ENCODE data around the gene DUSP8. TPM values are rescaled to one million over a fixed set of nuclear protein-coding genes. Genes with fewer than 3 reads are reported as not detected.

The DUSP8 gene
- total RNA-seq, 1 experiment from 2014 or later = 7.7 TPM

DNA sequence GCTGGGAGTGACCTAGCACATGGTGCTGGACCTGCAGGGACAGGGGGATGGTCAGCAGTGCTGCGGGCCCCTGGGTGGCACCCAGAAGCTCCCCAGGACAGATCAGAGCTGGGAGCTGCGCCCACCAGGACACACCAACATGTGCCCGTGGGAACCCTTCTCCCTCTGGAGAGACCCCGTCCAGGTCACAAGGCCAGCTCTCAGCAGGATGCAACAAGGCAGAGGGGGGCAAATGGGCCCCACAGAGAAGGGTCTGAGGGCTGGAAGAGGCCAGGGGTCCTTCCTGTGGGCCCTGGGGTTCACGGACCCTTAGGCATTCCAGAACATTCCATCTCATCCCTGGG lies 6.2 kb downstream of the DUSP8 start:
- Histone ChIP-seq H3K27me3 (replicated peaks; ENCODE audit: control insufficient read depth, insufficient read depth, low read length) (no peaks in the 10 kb centered on the region), H3K9me3 (no peaks in the 10 kb centered on the region), H3K4me1 (peaks cover 4% of the 10 kb centered on the region; the same call in 1 of the 2 replicates), H3K4me3 (ENCODE audit: low read depth, low read length) (no peak overlapping the region), H3K36me3 (ENCODE audit: control insufficient read depth, insufficient read depth, low read length) (no peaks in the 10 kb centered on the region)
- DNase-seq = no peak
- no peak overlapping the region for H3K4me3 Mint-ChIP-seq (ENCODE audit: unreplicated experiment)
- POLR2A ChIA-PET = no interaction called here
- intact Hi-C loops (cut with micrococcal nuclease; ENCODE audit: unreplicated experiment) = no loop called here
- H3K27ac Mint-ChIP-seq (ENCODE audit: unreplicated experiment) = no peak overlapping the region
- CTCF ChIA-PET = no interaction called here
- BruUV-seq (replicated peaks) = no TSS peak
- TF ChIP-seq, protein P1, sequence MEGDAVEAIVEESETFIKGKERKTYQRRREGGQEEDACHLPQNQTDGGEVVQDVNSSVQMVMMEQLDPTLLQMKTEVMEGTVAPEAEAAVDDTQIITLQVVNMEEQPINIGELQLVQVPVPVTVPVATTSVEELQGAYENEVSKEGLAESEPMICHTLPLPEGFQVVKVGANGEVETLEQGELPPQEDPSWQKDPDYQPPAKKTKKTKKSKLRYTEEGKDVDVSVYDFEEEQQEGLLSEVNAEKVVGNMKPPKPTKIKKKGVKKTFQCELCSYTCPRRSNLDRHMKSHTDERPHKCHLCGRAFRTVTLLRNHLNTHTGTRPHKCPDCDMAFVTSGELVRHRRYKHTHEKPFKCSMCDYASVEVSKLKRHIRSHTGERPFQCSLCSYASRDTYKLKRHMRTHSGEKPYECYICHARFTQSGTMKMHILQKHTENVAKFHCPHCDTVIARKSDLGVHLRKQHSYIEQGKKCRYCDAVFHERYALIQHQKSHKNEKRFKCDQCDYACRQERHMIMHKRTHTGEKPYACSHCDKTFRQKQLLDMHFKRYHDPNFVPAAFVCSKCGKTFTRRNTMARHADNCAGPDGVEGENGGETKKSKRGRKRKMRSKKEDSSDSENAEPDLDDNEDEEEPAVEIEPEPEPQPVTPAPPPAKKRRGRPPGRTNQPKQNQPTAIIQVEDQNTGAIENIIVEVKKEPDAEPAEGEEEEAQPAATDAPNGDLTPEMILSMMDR (IDR thresholded peaks at IDR 0.05; ENCODE audit: insufficient read depth in 1 of 2, low read depth in 1 of 2, low read length in 1 of 2, severe bottlenecking in 1 of 2, unreplicated experiment in 1 of 2) = no peak
- no peaks in the 10 kb centered on the region for H3K27me3 Mint-ChIP-seq (ENCODE audit: insufficient read depth, unreplicated experiment)
- H3K36me3 Mint-ChIP-seq (ENCODE audit: insufficient read depth, unreplicated experiment) = no peaks in the 10 kb centered on the region
- peaks cover 6% of the 10 kb centered on the region for H3K4me1 Mint-ChIP-seq (ENCODE audit: low read depth, unreplicated experiment)
- no peaks in the 10 kb centered on the region for H3K9me3 Mint-ChIP-seq (ENCODE audit: unreplicated experiment)

DNA sequence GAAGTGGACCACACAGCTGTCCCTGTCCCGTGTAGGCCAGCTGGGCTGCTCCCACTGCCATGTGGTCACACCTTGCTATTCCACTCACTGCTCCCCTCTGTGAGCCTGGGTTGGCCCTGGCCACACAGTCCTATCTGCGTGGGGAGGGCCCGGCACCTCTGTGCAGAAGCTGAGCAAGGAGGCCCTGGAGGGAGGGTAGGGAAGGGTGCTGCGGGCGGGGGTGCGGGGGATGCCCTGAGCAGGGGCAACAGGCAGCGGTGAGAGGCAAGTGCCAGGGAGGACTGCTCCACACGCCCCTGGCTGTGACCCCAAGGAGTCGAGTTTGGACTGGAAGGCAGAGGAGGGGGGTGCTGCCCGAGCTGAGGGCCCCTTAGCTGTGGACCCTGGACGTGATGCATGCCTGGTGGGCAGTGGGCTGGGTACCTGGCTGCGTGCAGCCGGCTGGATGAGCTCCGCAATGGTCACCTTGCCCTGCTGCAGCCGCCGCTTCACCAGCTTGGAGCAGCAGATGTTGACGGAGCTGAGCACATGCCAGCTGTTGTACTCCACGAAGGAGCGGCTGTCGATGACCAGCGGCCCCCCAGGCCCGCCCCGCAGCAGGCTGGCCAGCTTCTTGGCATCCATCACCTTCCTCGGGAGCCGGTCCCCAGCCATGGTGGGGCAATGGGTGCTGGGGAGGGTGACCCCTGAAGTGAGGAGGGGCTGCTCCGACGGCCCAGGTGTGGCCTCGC lies 6.7 kb downstream of the DUSP8 start:
- no peaks in the 10 kb centered on the region for H3K27me3 ChIP-seq (replicated peaks; ENCODE audit: control insufficient read depth, insufficient read depth, low read length)
- intact Hi-C loops (cut with micrococcal nuclease; ENCODE audit: unreplicated experiment) = no loop called here
- no peaks in the 10 kb centered on the region for H3K9me3 ChIP-seq
- Mint-ChIP-seq H3K4me3 (ENCODE audit: unreplicated experiment) (no peak overlapping the region), H3K9me3 (ENCODE audit: unreplicated experiment) (no peaks in the 10 kb centered on the region), H3K27me3 (ENCODE audit: insufficient read depth, unreplicated experiment) (no peaks in the 10 kb centered on the region), H3K4me1 (ENCODE audit: low read depth, unreplicated experiment) (peaks cover 6% of the 10 kb centered on the region), H3K27ac (ENCODE audit: unreplicated experiment) (no peak overlapping the region), H3K36me3 (ENCODE audit: insufficient read depth, unreplicated experiment) (no peaks in the 10 kb centered on the region)
- no peak for DNase-seq
- BruUV-seq (replicated peaks) = no TSS peak
- POLR2A ChIA-PET = no interaction called here
- peaks cover 2% of the 10 kb centered on the region; the same call in 1 of the 2 replicates for H3K4me1 ChIP-seq
- CTCF ChIA-PET = no interaction called here
- TF ChIP-seq, protein P1 (IDR thresholded peaks at IDR 0.05; ENCODE audit: insufficient read depth in 1 of 2, low read depth in 1 of 2, low read length in 1 of 2, severe bottlenecking in 1 of 2, unreplicated experiment in 1 of 2) = no peak
- no peaks in the 10 kb centered on the region for H3K36me3 ChIP-seq (ENCODE audit: control insufficient read depth, insufficient read depth, low read length)
- H3K4me3 ChIP-seq (ENCODE audit: low read depth, low read length) = no peak overlapping the region

DNA sequence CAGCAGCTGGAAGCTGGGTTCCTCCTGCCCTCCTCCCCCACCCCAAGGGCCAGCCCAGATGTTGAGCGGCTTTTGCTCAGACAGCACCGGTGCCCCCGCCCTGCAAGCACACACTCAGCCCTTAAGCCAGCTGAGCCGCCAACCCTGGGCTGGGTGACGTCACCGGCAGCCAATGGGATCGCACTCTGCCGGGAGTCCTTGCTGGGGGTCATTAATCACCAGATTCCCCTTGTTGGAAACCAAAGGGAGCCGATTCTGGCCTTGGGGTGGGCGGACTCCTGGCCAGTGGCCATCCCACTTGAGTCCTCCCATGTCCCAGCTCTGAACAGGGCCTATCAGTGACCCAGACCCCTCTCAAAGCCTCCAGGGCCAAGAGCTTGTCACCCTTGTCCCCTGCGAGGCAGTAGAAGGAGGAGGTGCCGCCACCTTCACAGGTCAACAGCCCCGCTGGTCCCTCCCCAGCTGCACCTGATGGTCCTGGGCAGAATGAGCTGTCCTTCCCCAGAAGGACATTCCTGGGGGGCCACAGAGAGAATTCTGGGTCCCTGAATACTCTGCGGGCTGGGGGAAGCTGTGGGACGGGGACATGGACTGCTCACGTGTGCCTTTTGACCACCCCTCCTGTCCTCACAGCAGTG lies 7.4 kb downstream of the DUSP8 start:
- ChIA-PET CTCF (no interaction called here), POLR2A (no interaction called here)
- H3K4me1 ChIP-seq = no peaks in the 10 kb centered on the region
- BruUV-seq (replicated peaks) = no TSS peak
- H3K4me1 Mint-ChIP-seq (ENCODE audit: low read depth, unreplicated experiment) = peaks cover 3% of the 10 kb centered on the region
- H3K27me3 Mint-ChIP-seq (ENCODE audit: insufficient read depth, unreplicated experiment) = no peaks in the 10 kb centered on the region
- intact Hi-C loops (cut with micrococcal nuclease; ENCODE audit: unreplicated experiment) = no loop called here
- H3K36me3 Mint-ChIP-seq (ENCODE audit: insufficient read depth, unreplicated experiment) = no peaks in the 10 kb centered on the region
- H3K36me3 ChIP-seq (ENCODE audit: control insufficient read depth, insufficient read depth, low read length) = no peaks in the 10 kb centered on the region
- DNase-seq = no peak
- no peaks in the 10 kb centered on the region for H3K27me3 ChIP-seq (replicated peaks; ENCODE audit: control insufficient read depth, insufficient read depth, low read length)
- H3K9me3 ChIP-seq = no peaks in the 10 kb centered on the region
- TF ChIP-seq, protein P1 (IDR thresholded peaks at IDR 0.05; ENCODE audit: insufficient read depth in 1 of 2, low read depth in 1 of 2, low read length in 1 of 2, severe bottlenecking in 1 of 2, unreplicated experiment in 1 of 2) = no peak
- H3K27ac Mint-ChIP-seq (ENCODE audit: unreplicated experiment) = no peak overlapping the region
- H3K4me3 Mint-ChIP-seq (ENCODE audit: unreplicated experiment) = no peak overlapping the region
- H3K9me3 Mint-ChIP-seq (ENCODE audit: unreplicated experiment) = no peaks in the 10 kb centered on the region
- no peak overlapping the region for H3K4me3 ChIP-seq (ENCODE audit: low read depth, low read length)

Measured in Caco-2 (cell line).